AG04450 (cell line): Measurements from ENCODE around the gene ARHGEF17. TPM values are rescaled to one million over a fixed set of nuclear protein-coding genes. Genes with fewer than 3 reads are reported as not detected.

Experiments
- CTCF ChIA-PET: fragments of 300-600, 350-600 bp; formaldehyde crosslinking; extraction: SDS; loops from one replicate; lab custom pipeline; 2022; ENCODE audit warnings: antibody characterized with exemption, inconsistent platforms; lab: Charles Lee
- POLR2A ChIA-PET: fragments of 350-600 bp; formaldehyde crosslinking; extraction: SDS; loops from one replicate; lab custom pipeline; 2021; ENCODE audit warnings: antibody characterized with exemption, inconsistent platforms; lab: Yijun Ruan, JAX
- DNase-seq: peaks from one replicate; pipeline ENCODE4 v3.0.0-alpha.2; 2011; ENCODE audit warnings: low read depth, low spot score
- H3K27ac ChIP-seq: one replicate; pipeline ENCODE4 v1.5.1; 2012; ENCODE audit warnings: low read depth, low read length, control low read depth
- H3K27me3 ChIP-seq: one replicate; pipeline ENCODE4 v1.6.0; 2012; ENCODE audit warnings: low read length; ENCODE audit not compliant: control insufficient read depth, insufficient read depth
- H3K4me3 ChIP-seq: 2 replicates; pipeline ENCODE4 v1.5.1; 2011; ENCODE audit warnings: mild to moderate bottlenecking, low read depth, low read length, control low read depth
- H3K9me3 ChIP-seq: 2 replicates; pipeline ENCODE4 v1.5.1; 2012; ENCODE audit warnings: low read length; ENCODE audit not compliant: control insufficient read depth, insufficient read depth
- CTCF ChIP-seq: IDR thresholded peaks from 2 replicates; pipeline ENCODE4 v1.5.1; 2011; ENCODE audit warnings: low read depth, low read length, control low read depth, inconsistent platforms
- polyA plus RNA-seq: library from polyadenylated mRNA; depleted of rRNA; stranded (reverse); fragments of >200 nt; gene quantifications from 2 replicates; pipeline ENCODE4 v1.2.3, GENCODE V29; 2011

The ARHGEF17 gene
- polyA plus RNA-seq, 1 experiment: 30.6 TPM

GRCh38 chr11:73404048-73404447 is 96.0 kb downstream of the ARHGEF17 start:
- POLR2A ChIA-PET: no interaction called here

GRCh38 chr11:73404506-73405145 is 96.5 kb downstream of the ARHGEF17 start:
- H3K9me3 ChIP-seq: no peaks in the 10 kb centered on the region
- POLR2A ChIA-PET: no interaction called here
- no peak for TF ChIP-seq CTCF
- no peak overlapping the region for H3K27ac ChIP-seq
- no peak for DNase-seq
- CTCF ChIA-PET: interaction anchor here (0.7 to 3.8 kb wide), 3 partner anchors 220 to 257 kb away, joined by 3 to 66 read pairs (median 7); no protein-coding TSS in a partner anchor
- no peak overlapping the region for H3K4me3 ChIP-seq
- no peaks in the 10 kb centered on the region for H3K27me3 ChIP-seq

More at GRCh38 chr11:73404048-73404447, 96.0 kb downstream of the ARHGEF17 start:
- no peak for DNase-seq
- CTCF ChIA-PET: interaction anchor here (0.7 to 3.8 kb wide), 5 partner anchors 53 to 257 kb away, joined by 3 to 66 read pairs (median 8); no protein-coding TSS in a partner anchor
- no peaks in the 10 kb centered on the region for H3K9me3 ChIP-seq
- peak; percentile 73 for TF ChIP-seq CTCF
- no peak overlapping the region for H3K4me3 ChIP-seq
- H3K27me3 ChIP-seq: no peaks in the 10 kb centered on the region
- no peak overlapping the region for H3K27ac ChIP-seq

GRCh38 chr11:73405146-73405510 is 97.1 kb downstream of the ARHGEF17 start:
- DNase-seq: no peak
- Histone ChIP-seq H3K9me3 (no peaks in the 10 kb centered on the region), H3K27ac (no peak overlapping the region), H3K27me3 (no peaks in the 10 kb centered on the region), H3K4me3 (no peak overlapping the region)
- TF ChIP-seq CTCF: no peak
- CTCF ChIA-PET: interaction anchor here (0.7 to 4.2 kb wide), 3 partner anchors 221 to 256 kb away, joined by 4 to 33 read pairs (median 7); no protein-coding TSS in a partner anchor
- POLR2A ChIA-PET: no interaction called here

GRCh38 chr11:73406131-73406530 is 98.1 kb downstream of the ARHGEF17 start:
- H3K27ac ChIP-seq: no peak overlapping the region
- POLR2A ChIA-PET: interaction anchor here (0.6 kb wide), 1 partner anchor 59 kb away, joined by 4 read pairs; no protein-coding TSS in a partner anchor
- no peaks in the 10 kb centered on the region for H3K27me3 ChIP-seq
- H3K4me3 ChIP-seq: no peak overlapping the region
- no peak for TF ChIP-seq CTCF
- DNase-seq: no peak
- CTCF ChIA-PET: interaction anchor here (1.2 to 4.2 kb wide), 3 partner anchors 55 to 255 kb away, joined by 4 to 33 read pairs (median 5); no protein-coding TSS in a partner anchor
- no peaks in the 10 kb centered on the region for H3K9me3 ChIP-seq

GRCh38 chr11:73406619-73407018 is 98.5 kb downstream of the ARHGEF17 start:
- POLR2A ChIA-PET: no interaction called here
- Histone ChIP-seq H3K9me3 (no peaks in the 10 kb centered on the region), H3K27ac (no peak overlapping the region), H3K4me3 (no peak overlapping the region), H3K27me3 (no peaks in the 10 kb centered on the region)
- DNase-seq: no peak
- no peak for TF ChIP-seq CTCF
- CTCF ChIA-PET: interaction anchor here (1.2 to 4.2 kb wide), 4 partner anchors 56 to 255 kb away, joined by 4 to 33 read pairs (median 6); no protein-coding TSS in a partner anchor
